H9 (cell line): ENCODE data around the gene SEL1L. TPM values are rescaled to one million over a fixed set of nuclear protein-coding genes. Genes with fewer than 3 reads are reported as not detected.

ENCODE experiments used
- DNase-seq: peaks from one replicate; pipeline ENCODE4 v3.0.0-alpha.2; 2017
- H2AFZ ChIP-seq: one replicate; pipeline ENCODE4 v1.6.1; 2013; ENCODE audit warnings: mild to moderate bottlenecking, low read length, control low read depth, moderate library complexity
- H2AK5ac ChIP-seq: 2 replicates; pipeline ENCODE4 v1.6.1; 2013; ENCODE audit warnings: low read length, control low read depth, mixed read lengths; ENCODE audit not compliant: insufficient read length
- H2BK120ac ChIP-seq: one replicate; pipeline ENCODE4 v1.6.1; 2013; ENCODE audit warnings: low read depth, mild to moderate bottlenecking, low read length, control low read depth, inconsistent platforms; ENCODE audit not compliant: poor library complexity, severe bottlenecking
- H2BK12ac ChIP-seq: 2 replicates; pipeline ENCODE4 v1.6.1; 2013; ENCODE audit warnings: low read length, control low read depth, mixed read lengths, low read depth; ENCODE audit not compliant: insufficient read length
- H2BK15ac ChIP-seq: 2 replicates; pipeline ENCODE4 v1.6.1; 2013; ENCODE audit warnings: low read depth, low read length, control low read depth
- H2BK20ac ChIP-seq: one replicate; pipeline ENCODE4 v1.6.1; 2013; ENCODE audit warnings: low read depth, mild to moderate bottlenecking, low read length, control low read depth, inconsistent platforms; ENCODE audit not compliant: poor library complexity, severe bottlenecking
- H2BK5ac ChIP-seq: 2 replicates; pipeline ENCODE4 v1.6.1; 2013; ENCODE audit warnings: low read length, control low read depth, mixed read lengths; ENCODE audit not compliant: insufficient read length
- H3K14ac ChIP-seq: 2 replicates; pipeline ENCODE4 v1.6.1; 2013; ENCODE audit warnings: low read length, control low read depth; ENCODE audit not compliant: insufficient read depth
- H3K18ac ChIP-seq: 2 replicates; pipeline ENCODE4 v1.6.1; 2013; ENCODE audit warnings: low read depth, mild to moderate bottlenecking, mixed read lengths, low read length, control low read depth; ENCODE audit not compliant: insufficient read length
- H3K23ac ChIP-seq: 2 replicates; pipeline ENCODE4 v1.6.1; 2013; ENCODE audit warnings: low read length, control low read depth, mixed read lengths, low read depth; ENCODE audit not compliant: insufficient read length
- H3K23me2 ChIP-seq: 2 replicates; pipeline ENCODE4 v1.6.1; 2013; ENCODE audit warnings: low read depth, mild to moderate bottlenecking, mixed read lengths, low read length, control low read depth; ENCODE audit not compliant: insufficient read length, poor library complexity, severe bottlenecking
- H3K27ac ChIP-seq: 2 replicates; pipeline ENCODE4 v1.5.1; 2013; ENCODE audit warnings: low read length, control low read depth, mixed read lengths, low read depth; ENCODE audit not compliant: insufficient read length
- H3K27me3 ChIP-seq: 2 replicates; pipeline ENCODE4 v1.6.1; 2013; ENCODE audit warnings: low read length, control low read depth, inconsistent platforms; ENCODE audit not compliant: insufficient read depth
- H3K4ac ChIP-seq: 2 replicates; pipeline ENCODE4 v1.6.1; 2013; ENCODE audit warnings: low read depth, mild to moderate bottlenecking, control low read depth, inconsistent platforms, low read length, moderate library complexity
- H3K4me1 ChIP-seq: 2 replicates; pipeline ENCODE4 v1.6.1; 2013; ENCODE audit warnings: low read length, control low read depth, inconsistent platforms; ENCODE audit not compliant: insufficient read depth
- H3K4me2 ChIP-seq: 2 replicates; pipeline ENCODE4 v1.6.1; 2013; ENCODE audit warnings: low read length, control low read depth, mixed read lengths; ENCODE audit not compliant: insufficient read length, insufficient read depth
- H3K56ac ChIP-seq: 2 replicates; pipeline ENCODE4 v1.6.1; 2013; ENCODE audit warnings: low read depth, mild to moderate bottlenecking, mixed read lengths, low read length, control low read depth; ENCODE audit not compliant: insufficient read length
- H3K79me1 ChIP-seq: 2 replicates; pipeline ENCODE4 v1.6.1; 2013; ENCODE audit warnings: low read depth, mild to moderate bottlenecking, moderate library complexity, low read length, control low read depth, inconsistent platforms; ENCODE audit not compliant: insufficient read depth, poor library complexity, severe bottlenecking
- H3K79me2 ChIP-seq: 2 replicates; pipeline ENCODE4 v1.6.1; 2013; ENCODE audit warnings: low read length, control low read depth, inconsistent platforms; ENCODE audit not compliant: insufficient read depth
- H3K9ac ChIP-seq: 2 replicates; pipeline ENCODE4 v1.6.1; 2013; ENCODE audit warnings: low read length, control low read depth, mixed read lengths; ENCODE audit not compliant: insufficient read length; ENCODE audit errors: extremely low read depth
- H3K9me3 ChIP-seq: one replicate; pipeline ENCODE4 v1.6.1; 2013; ENCODE audit warnings: low read depth, low read length, inconsistent platforms; ENCODE audit not compliant: control insufficient read depth
- H3T11ph ChIP-seq: one replicate; pipeline ENCODE4 v1.6.1; 2013; ENCODE audit warnings: mild to moderate bottlenecking, low read length, control low read depth, inconsistent platforms
- H4K20me1 ChIP-seq: one replicate; pipeline ENCODE4 v1.6.1; 2013; ENCODE audit not compliant: control insufficient read depth, insufficient read length, insufficient read depth
- H4K5ac ChIP-seq: 2 replicates; pipeline ENCODE4 v1.6.1; 2013; ENCODE audit warnings: low read depth, mild to moderate bottlenecking, mixed read lengths, low read length, control low read depth; ENCODE audit not compliant: insufficient read length
- H4K8ac ChIP-seq: replicated peaks from 2 replicates; pipeline ENCODE4 v1.6.1; 2013; ENCODE audit warnings: low read length, control low read depth, mixed read lengths, low read depth; ENCODE audit not compliant: insufficient read length
- H4K91ac ChIP-seq: 2 replicates; pipeline ENCODE4 v1.6.1; 2013; ENCODE audit warnings: low read depth, mild to moderate bottlenecking, moderate library complexity, mixed read lengths, low read length, control low read depth; ENCODE audit not compliant: insufficient read length
- H3K27ac Mint-ChIP-seq, 3 experiments: 2 replicates in 2 of 3; 3 replicates in 1 of 3; pipeline ENCODE4 v1.8.0; 2020 to 2021; ENCODE audit warnings: mixed read lengths in 3 of 3, mild to moderate bottlenecking in 1 of 3, moderate library complexity in 1 of 3
- H3K27me3 Mint-ChIP-seq: 2 replicates; pipeline ENCODE4 v1.8.0; 2021; ENCODE audit warnings: low read depth, mild to moderate bottlenecking, moderate library complexity, mixed read lengths
- H3K36me3 Mint-ChIP-seq, 3 experiments: 2 replicates in 2 of 3; 3 replicates in 1 of 3; pipeline ENCODE4 v1.8.0; 2020 to 2021; ENCODE audit warnings: low read depth in 3 of 3, mixed read lengths in 3 of 3; ENCODE audit not compliant: insufficient read depth in 1 of 3
- H3K4me1 Mint-ChIP-seq, 2 experiments: 2 replicates each; pipeline ENCODE4 v1.8.0; 2020; ENCODE audit warnings: mixed read lengths in 2 of 2
- H3K4me3 Mint-ChIP-seq, 2 experiments: 2 replicates in 1 of 2; 3 replicates in 1 of 2; pipeline ENCODE4 v1.8.0; 2020 to 2021; ENCODE audit warnings: mild to moderate bottlenecking in 2 of 2, mixed read lengths in 2 of 2, moderate library complexity in 1 of 2
- H3K9me3 Mint-ChIP-seq, 2 experiments: 2 replicates in 1 of 2; 3 replicates in 1 of 2; pipeline ENCODE4 v1.8.0; 2020; ENCODE audit warnings: mild to moderate bottlenecking in 2 of 2, mixed read lengths in 2 of 2, moderate library complexity in 1 of 2
- CTCF ChIP-seq: fragments of 200-600 bp; sonication (generic); conservative IDR thresholded peaks from 3 replicates; pipeline ENCODE4 v1.8.0; 2021; ENCODE audit warnings: antibody characterized with exemption, mild to moderate bottlenecking
- WGBS: extraction: QIAGEN DNeasy Blood & Tissue Kit; methylation state at CpG from one replicate; pipeline ENCODE4 v1.1.7; 2013; ENCODE audit warnings: missing lambda C conversion rate, low lambda C conversion rate, mixed read lengths; ENCODE audit not compliant: insufficient read length; ENCODE audit errors: extremely low coverage; 5-methylcytosine and 5-hydroxymethylcytosine counted together
- total RNA-seq: library from RNA; stranded (reverse); gene quantifications from 2 replicates; pipeline ENCODE4 v1.2.1, GENCODE V29; 2021

Gene SEL1L
- total RNA-seq, 1 experiment from 2014 or later, result 27.5 TPM

- Mint-ChIP-seq H3K27ac (no peak overlapping the region), H3K4me3 (peak overlapping the region in 1 of 2 experiments; percentile 5; a peak in 1 of 5 replicates), H3K36me3 (peaks cover 0 to 4% (median 0%) of the 10 kb centered on the region in 3 experiments; a peak in 1 of 7 replicates), H3K4me1 (peaks cover 40 to 49% of the 10 kb centered on the region in 2 experiments), H3K9me3 (no peaks in the 10 kb centered on the region), H3K27me3 (peaks cover 23% of the 10 kb centered on the region)
- Histone ChIP-seq H2BK12ac (no peak overlapping the region), H3T11ph (no peak overlapping the region), H3K4me2 (peak overlapping the region; percentile 95), H2BK20ac (no peak overlapping the region), H2AFZ (no peak overlapping the region), H3K79me2 (peaks cover 20% of the 10 kb centered on the region; the same call in 1 of the 2 replicates), H3K9ac (no peak overlapping the region), H3K27me3 (peaks cover 7% of the 10 kb centered on the region; the same call in 1 of the 2 replicates), H3K23me2 (peaks cover 16% of the 10 kb centered on the region), H3K79me1 (no peaks in the 10 kb centered on the region), H3K9me3 (no peaks in the 10 kb centered on the region), H3K23ac (no peak overlapping the region), H4K20me1 (no peaks in the 10 kb centered on the region), H3K56ac (no peak overlapping the region), H3K4ac (no peak overlapping the region), H3K27ac (no peak overlapping the region), H3K14ac (no peak overlapping the region), H2BK15ac (no peak overlapping the region), H3K4me1 (peaks cover 14% of the 10 kb centered on the region; the same call in 1 of the 2 replicates), H4K5ac (no peak overlapping the region), H3K18ac (no peak overlapping the region), H4K91ac (no peak overlapping the region), H2BK120ac (no peak overlapping the region), H2BK5ac (no peak overlapping the region), H2AK5ac (no peak overlapping the region), H4K8ac (no peak overlapping the region)
- no peak for TF ChIP-seq CTCF
- WGBS, result no CpG with 5 or more reads among the region's 2 CpGs
- no peak for DNase-seq
These were observed 100.3 kb downstream of the SEL1L start for GRCh38 chr14:81433378-81433777.
